Progenitor cell of endocrine pancreas (in vitro differentiated cells): ENCODE data around the gene DENND1B. TPM values are rescaled to one million over a fixed set of nuclear protein-coding genes. Genes with fewer than 3 reads are reported as not detected.

Experiments
- DNase-seq: peaks from one replicate; pipeline ENCODE4 v3.0.0; 2021; ENCODE audit warnings: low spot score; ENCODE audit not compliant: unreplicated experiment
- H3K27ac Mint-ChIP-seq: 2 replicates; pipeline ENCODE4 v1.8.0; 2021; ENCODE audit warnings: mild to moderate bottlenecking, moderate library complexity, mixed read lengths
- H3K27me3 Mint-ChIP-seq: 2 replicates; pipeline ENCODE4 v1.8.0; 2021; ENCODE audit warnings: mixed read lengths
- H3K36me3 Mint-ChIP-seq: 2 replicates; pipeline ENCODE4 v1.8.0; 2022; ENCODE audit warnings: mixed read lengths; ENCODE audit not compliant: insufficient read depth
- H3K4me1 Mint-ChIP-seq: 2 replicates; pipeline ENCODE4 v1.8.0; 2021; ENCODE audit warnings: low read depth, mixed read lengths
- H3K4me3 Mint-ChIP-seq: 2 replicates; pipeline ENCODE4 v1.8.0; 2021; ENCODE audit warnings: low read depth, mild to moderate bottlenecking, moderate library complexity, mixed read lengths
- H3K9me3 Mint-ChIP-seq: 2 replicates; pipeline ENCODE4 v1.8.0; 2021; ENCODE audit warnings: low read depth, mixed read lengths
- total RNA-seq: library from RNA; stranded (reverse); gene quantifications from 2 replicates; pipeline ENCODE4 v1.2.1, GENCODE V29; 2021
- TF ChIP-seq, protein P1 (sequence below): fragments of 200-600 bp; sonication (generic); IDR thresholded peaks from one replicate; pipeline ENCODE4 v1.5.0; 2021; ENCODE audit warnings: antibody characterized with exemption, mild to moderate bottlenecking; ENCODE audit not compliant: unreplicated experiment

Gene DENND1B
- total RNA-seq, 1 donor from 2014 or later, result 15.7 TPM

DNA sequence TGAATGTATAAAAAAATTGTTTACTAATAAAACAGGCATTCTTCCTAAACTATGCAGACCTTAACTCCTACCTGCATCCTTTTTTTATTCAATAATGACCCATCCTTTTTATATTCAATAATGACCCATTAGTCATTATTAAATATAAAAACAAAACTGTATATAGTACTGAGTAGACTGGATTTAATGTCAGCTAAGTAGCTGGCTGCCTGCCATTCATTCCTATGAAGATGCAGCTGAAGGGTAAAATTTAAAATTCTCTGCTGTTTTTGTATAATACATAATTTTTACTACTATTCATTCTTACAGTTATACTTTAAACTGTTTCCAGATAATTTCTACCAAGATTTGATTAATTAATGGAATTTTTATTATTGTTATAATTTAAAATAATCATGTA, 79.3 kb downstream of the DENND1B start:
- Mint-ChIP-seq H3K36me3 (peaks cover 11% of the 10 kb centered on the region), H3K4me1 (peaks cover 6% of the 10 kb centered on the region), H3K4me3 (no peak overlapping the region), H3K27ac (no peak overlapping the region), H3K9me3 (peaks cover 18% of the 10 kb centered on the region), H3K27me3 (no peaks in the 10 kb centered on the region)
- no peak for DNase-seq
- TF ChIP-seq, protein P1, sequence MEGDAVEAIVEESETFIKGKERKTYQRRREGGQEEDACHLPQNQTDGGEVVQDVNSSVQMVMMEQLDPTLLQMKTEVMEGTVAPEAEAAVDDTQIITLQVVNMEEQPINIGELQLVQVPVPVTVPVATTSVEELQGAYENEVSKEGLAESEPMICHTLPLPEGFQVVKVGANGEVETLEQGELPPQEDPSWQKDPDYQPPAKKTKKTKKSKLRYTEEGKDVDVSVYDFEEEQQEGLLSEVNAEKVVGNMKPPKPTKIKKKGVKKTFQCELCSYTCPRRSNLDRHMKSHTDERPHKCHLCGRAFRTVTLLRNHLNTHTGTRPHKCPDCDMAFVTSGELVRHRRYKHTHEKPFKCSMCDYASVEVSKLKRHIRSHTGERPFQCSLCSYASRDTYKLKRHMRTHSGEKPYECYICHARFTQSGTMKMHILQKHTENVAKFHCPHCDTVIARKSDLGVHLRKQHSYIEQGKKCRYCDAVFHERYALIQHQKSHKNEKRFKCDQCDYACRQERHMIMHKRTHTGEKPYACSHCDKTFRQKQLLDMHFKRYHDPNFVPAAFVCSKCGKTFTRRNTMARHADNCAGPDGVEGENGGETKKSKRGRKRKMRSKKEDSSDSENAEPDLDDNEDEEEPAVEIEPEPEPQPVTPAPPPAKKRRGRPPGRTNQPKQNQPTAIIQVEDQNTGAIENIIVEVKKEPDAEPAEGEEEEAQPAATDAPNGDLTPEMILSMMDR, result no peak

DNA sequence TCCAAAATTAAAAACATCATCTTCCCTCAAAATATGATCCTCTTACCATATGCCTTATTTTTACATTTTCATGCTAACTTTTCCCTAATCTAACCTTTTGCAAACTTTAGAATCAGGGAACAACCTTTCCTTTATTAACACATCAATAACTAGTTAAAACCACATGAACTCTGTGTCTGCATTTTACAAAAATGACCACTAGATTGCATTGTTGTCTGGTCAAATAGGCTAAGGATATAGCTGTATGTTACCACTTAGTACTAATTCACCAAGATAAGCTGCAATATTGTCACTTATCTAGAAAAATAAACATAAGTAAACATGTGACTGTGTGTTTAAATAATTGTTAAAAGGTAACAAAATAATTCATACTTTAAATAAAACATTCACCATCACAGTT, 82.3 kb downstream of the DENND1B start:
- H3K27ac Mint-ChIP-seq, result no peak overlapping the region
- TF ChIP-seq, protein P1, result peak; percentile 6
- no peaks in the 10 kb centered on the region for H3K27me3 Mint-ChIP-seq
- H3K9me3 Mint-ChIP-seq, result peaks cover 11% of the 10 kb centered on the region
- peaks cover 6% of the 10 kb centered on the region for H3K4me1 Mint-ChIP-seq
- H3K4me3 Mint-ChIP-seq, result no peak overlapping the region
- no peak for DNase-seq
- H3K36me3 Mint-ChIP-seq, result peaks cover 13% of the 10 kb centered on the region

DNA sequence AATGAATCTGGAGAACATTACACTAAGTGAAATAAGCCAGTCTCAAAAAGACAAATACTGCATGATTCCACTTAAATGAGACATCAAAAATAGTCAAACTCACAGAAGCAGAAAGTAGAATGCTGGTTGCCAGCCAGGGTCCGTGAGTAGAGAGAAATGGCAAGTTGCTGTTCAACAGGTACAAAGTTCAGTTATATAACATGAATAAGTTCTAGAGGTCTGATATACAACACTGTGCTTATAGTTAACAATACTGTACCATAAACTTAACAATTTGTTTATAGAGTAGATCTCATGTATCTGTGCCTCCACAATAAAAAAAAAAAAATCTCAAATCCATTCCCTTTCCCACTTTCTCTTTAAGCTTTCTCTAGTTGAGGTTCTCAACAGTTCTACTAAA, 83.5 kb downstream of the DENND1B start:
- DNase-seq, result no peak
- no peak overlapping the region for H3K27ac Mint-ChIP-seq
- TF ChIP-seq, protein P1, result no peak
- H3K4me3 Mint-ChIP-seq, result no peak overlapping the region
- peaks cover 15% of the 10 kb centered on the region for H3K36me3 Mint-ChIP-seq
- peaks cover 6% of the 10 kb centered on the region for H3K4me1 Mint-ChIP-seq
- H3K27me3 Mint-ChIP-seq, result no peaks in the 10 kb centered on the region
- H3K9me3 Mint-ChIP-seq, result peaks cover 12% of the 10 kb centered on the region

DNA sequence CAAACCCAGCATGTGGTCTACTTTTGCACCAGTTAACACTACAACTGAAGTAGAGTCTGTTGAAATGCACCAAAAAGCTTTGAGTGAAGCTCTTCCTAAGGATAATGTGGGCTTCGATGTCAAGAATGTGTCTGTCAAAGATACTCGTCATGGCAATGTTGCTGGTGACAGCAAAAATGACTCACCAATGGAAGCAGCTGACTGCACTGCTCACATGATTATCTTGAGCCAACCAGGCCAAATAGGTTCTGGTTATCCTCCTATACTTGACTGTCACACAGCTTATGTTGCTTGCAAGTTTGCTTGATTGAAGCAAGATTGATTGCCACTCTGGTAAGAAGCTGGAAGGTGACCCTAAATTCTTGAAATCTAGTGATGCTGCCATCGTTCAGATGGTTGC, 85.2 kb downstream of the DENND1B start:
- no peak overlapping the region for H3K4me3 Mint-ChIP-seq
- no peak for DNase-seq
- no peaks in the 10 kb centered on the region for H3K27me3 Mint-ChIP-seq
- H3K9me3 Mint-ChIP-seq, result peaks cover 12% of the 10 kb centered on the region
- peaks cover 15% of the 10 kb centered on the region for H3K36me3 Mint-ChIP-seq
- H3K4me1 Mint-ChIP-seq, result peaks cover 4% of the 10 kb centered on the region
- no peak overlapping the region for H3K27ac Mint-ChIP-seq
- TF ChIP-seq, protein P1, result no peak

GRCh38 chr1:197688233-197688632, 87.0 kb downstream of the DENND1B start:
- no peak for DNase-seq
- peaks cover 15% of the 10 kb centered on the region for H3K36me3 Mint-ChIP-seq
- H3K9me3 Mint-ChIP-seq, result peaks cover 12% of the 10 kb centered on the region
- H3K4me3 Mint-ChIP-seq, result no peak overlapping the region
- H3K4me1 Mint-ChIP-seq, result peaks cover 7% of the 10 kb centered on the region
- TF ChIP-seq, protein P1, result no peak
- H3K27me3 Mint-ChIP-seq, result no peaks in the 10 kb centered on the region
- no peak overlapping the region for H3K27ac Mint-ChIP-seq
